ENCODE measurements around the gene EEF1A2. TPM values are rescaled to one million over a fixed set of nuclear protein-coding genes. Genes with fewer than 3 reads are reported as not detected.

Gene EEF1A2
- total and polyA plus RNA-seq, 2 donors (not counting 3 experiments of a cell fraction or from before 2014, with no cell fraction given) = 2.7 to 3.4 TPM

GRCh38 chr20:63445075-63445734 lies 53.7 kb downstream of the EEF1A2 start:
- ChIA-PET CTCF (interaction anchor here (0.7 to 1.4 kb wide), 3 partner anchors 9 to 76 kb away, joined by 3 to 4 read pairs (median 3); partner anchors contain the start of gene PPDPF), POLR2A (no interaction called here)
- FAIRE-seq = no peak
- Histone ChIP-seq H3K9me3 (replicated peaks; ENCODE audit: control insufficient read depth, insufficient read depth, low read length) (no peaks in the 10 kb centered on the region), H3K4me2 (ENCODE audit: insufficient read depth, low read length) (no peak overlapping the region), H3K27me3 (ENCODE audit: control insufficient read depth in 2 of 2, insufficient read depth in 2 of 2, low read length in 2 of 2) (no peaks in the 10 kb centered on the region), H3K9me1 (replicated peaks; ENCODE audit: control insufficient read depth, extremely low read depth, insufficient read depth, low read length) (no peaks in the 10 kb centered on the region), H3K79me2 (ENCODE audit: control insufficient read depth, insufficient read depth, low read length) (no peaks in the 10 kb centered on the region), H3K9ac (replicated peaks; ENCODE audit: extremely low read depth, insufficient read depth, low read length) (no peak overlapping the region), H2AFZ (ENCODE audit: low read depth, low read length) (no peak overlapping the region), H3K36me3 (ENCODE audit: control insufficient read depth in 2 of 2, extremely low read depth in 1 of 2, insufficient read depth in 2 of 2, low read length in 2 of 2) (no peaks in the 10 kb centered on the region), H3K4me1 (ENCODE audit: control insufficient read depth, extremely low read depth, insufficient read depth, low read length) (no peaks in the 10 kb centered on the region), H3K4me3 (replicated peaks in 1 of 3; ENCODE audit: insufficient read depth in 1 of 3, low read depth in 1 of 3, low read length in 3 of 3) (no peak overlapping the region), H4K20me1 (replicated peaks; ENCODE audit: control insufficient read depth, extremely low read depth, insufficient read depth, low read length) (no peaks in the 10 kb centered on the region), H3K27ac (ENCODE audit: insufficient read depth, low read depth, low read length) (no peak overlapping the region)
- dilution Hi-C loops (cut with MboI; ENCODE audit: extremely low pct_ligation_motif_present, low sequenced_read_pairs) (no loop called here), intact Hi-C loops (cut with micrococcal nuclease) (no loop called here)
- BruUV-seq (replicated peaks) = no TSS peak
- no peak for DNase-seq (ENCODE audit: low read depth, low spot score)
- TF ChIP-seq JUN (IDR thresholded peaks at IDR 0.05; ENCODE audit: borderline replicate concordance, insufficient read depth, insufficient read length, low read depth) (no peak), POLR2AphosphoS5 (IDR thresholded peaks at IDR 0.05; ENCODE audit: insufficient read depth, low read depth, low read length) (no peak), FOS (IDR thresholded peaks at IDR 0.05; ENCODE audit: borderline replicate concordance, insufficient read depth, low read length) (no peak), EZH2 (IDR thresholded peaks at IDR 0.05; ENCODE audit: borderline replicate concordance, low read depth, low read length, severe bottlenecking) (no peak), MYC (IDR thresholded peaks at IDR 0.05; ENCODE audit: low read depth, low read length) (no peak), POLR2A (IDR thresholded peaks at IDR 0.05; ENCODE audit: low read depth, low read length) (no peak), GATA2 (IDR thresholded peaks at IDR 0.05; ENCODE audit: insufficient read depth, insufficient read length, low read depth, low read length) (no peak)
- TF ChIP-seq, protein P1, sequence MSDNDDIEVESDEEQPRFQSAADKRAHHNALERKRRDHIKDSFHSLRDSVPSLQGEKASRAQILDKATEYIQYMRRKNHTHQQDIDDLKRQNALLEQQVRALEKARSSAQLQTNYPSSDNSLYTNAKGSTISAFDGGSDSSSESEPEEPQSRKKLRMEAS (IDR thresholded peaks at IDR 0.05; ENCODE audit: insufficient read depth, insufficient read length) = no peak
- TF ChIP-seq, protein P2, sequence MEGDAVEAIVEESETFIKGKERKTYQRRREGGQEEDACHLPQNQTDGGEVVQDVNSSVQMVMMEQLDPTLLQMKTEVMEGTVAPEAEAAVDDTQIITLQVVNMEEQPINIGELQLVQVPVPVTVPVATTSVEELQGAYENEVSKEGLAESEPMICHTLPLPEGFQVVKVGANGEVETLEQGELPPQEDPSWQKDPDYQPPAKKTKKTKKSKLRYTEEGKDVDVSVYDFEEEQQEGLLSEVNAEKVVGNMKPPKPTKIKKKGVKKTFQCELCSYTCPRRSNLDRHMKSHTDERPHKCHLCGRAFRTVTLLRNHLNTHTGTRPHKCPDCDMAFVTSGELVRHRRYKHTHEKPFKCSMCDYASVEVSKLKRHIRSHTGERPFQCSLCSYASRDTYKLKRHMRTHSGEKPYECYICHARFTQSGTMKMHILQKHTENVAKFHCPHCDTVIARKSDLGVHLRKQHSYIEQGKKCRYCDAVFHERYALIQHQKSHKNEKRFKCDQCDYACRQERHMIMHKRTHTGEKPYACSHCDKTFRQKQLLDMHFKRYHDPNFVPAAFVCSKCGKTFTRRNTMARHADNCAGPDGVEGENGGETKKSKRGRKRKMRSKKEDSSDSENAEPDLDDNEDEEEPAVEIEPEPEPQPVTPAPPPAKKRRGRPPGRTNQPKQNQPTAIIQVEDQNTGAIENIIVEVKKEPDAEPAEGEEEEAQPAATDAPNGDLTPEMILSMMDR (IDR thresholded peaks at IDR 0.05; ENCODE audit: extremely low read depth in 1 of 2, insufficient read depth in 1 of 2, low read depth in 1 of 2, low read length in 2 of 2) = no peak

All from endothelial cell of umbilical vein (primary cell).